CD14-positive monocyte (primary cell): ENCODE data around the gene VWA1. TPM values are rescaled to one million over a fixed set of nuclear protein-coding genes. Genes with fewer than 3 reads are reported as not detected.

Experiments used
- DNase-seq, 3 donors: peaks; one replicate each; pipeline ENCODE4 v3.0.0-alpha.2; 2011 to 2022
- H2AFZ ChIP-seq: 2 replicates; pipeline ENCODE4 v1.6.0; 2012; ENCODE audit warnings: mild to moderate bottlenecking, low read depth, low read length, inconsistent platforms; ENCODE audit not compliant: insufficient read depth, poor library complexity, severe bottlenecking
- H3K27ac ChIP-seq, 2 donors: 1 replicate in 1 of 2; 2 replicates in 1 of 2; pipeline ENCODE4 v1.5.1; 2012 to 2013; ENCODE audit warnings: low read length in 2 of 2, control low read depth in 1 of 2, inconsistent platforms in 1 of 2, low read depth in 1 of 2, mild to moderate bottlenecking in 1 of 2
- H3K27me3 ChIP-seq, 2 donors: one replicate each; pipeline versions ENCODE4 v1.6.0 to v1.6.1; 2011 to 2013; ENCODE audit warnings: low read length in 2 of 2; ENCODE audit not compliant: control insufficient read depth in 2 of 2, insufficient read depth in 2 of 2
- H3K36me3 ChIP-seq, 2 donors: replicated peaks in 1 of 2; 1 replicate in 1 of 2; 2 replicates in 1 of 2; pipeline versions ENCODE4 v1.5.1 to v1.6.1; 2012 to 2013; ENCODE audit warnings: low read length in 2 of 2, control low read depth in 1 of 2, inconsistent platforms in 1 of 2, mild to moderate bottlenecking in 1 of 2; ENCODE audit not compliant: insufficient read depth in 2 of 2, control insufficient read depth in 1 of 2
- H3K4me1 ChIP-seq, 2 donors: 1 replicate in 1 of 2; 2 replicates in 1 of 2; pipeline versions ENCODE4 v1.5.1 to v1.6.1; 2012 to 2013; ENCODE audit warnings: low read length in 2 of 2, control low read depth in 1 of 2, inconsistent platforms in 1 of 2, mild to moderate bottlenecking in 1 of 2, moderate library complexity in 1 of 2; ENCODE audit not compliant: insufficient read depth in 2 of 2, control insufficient read depth in 1 of 2
- H3K4me2 ChIP-seq: replicated peaks from 2 replicates; pipeline ENCODE3; 2012; ENCODE audit warnings: low read length, moderate library complexity, mild to moderate bottlenecking; ENCODE audit not compliant: poor library complexity, severe bottlenecking; ENCODE audit errors: extremely low read depth
- H3K4me3 ChIP-seq, 3 experiments: fragments of 200-600 bp in 1 of 3; sonication (generic) in 1 of 3; replicated peaks in 1 of 3; 1 replicate in 2 of 3; 2 replicates in 1 of 3; pipeline ENCODE4 v1.5.1; 2011 to 2013; ENCODE audit warnings: low read length in 3 of 3, mild to moderate bottlenecking in 3 of 3, control low read depth in 2 of 3, low read depth in 2 of 3, inconsistent platforms in 1 of 3, moderate library complexity in 1 of 3
- H3K79me2 ChIP-seq: 2 replicates; pipeline ENCODE4 v1.6.0; 2012; ENCODE audit warnings: mild to moderate bottlenecking, control low read depth, inconsistent platforms, low read length, moderate library complexity; ENCODE audit not compliant: insufficient read depth
- H3K9ac ChIP-seq: 2 replicates; pipeline ENCODE4 v1.6.0; 2017; ENCODE audit warnings: low read length, mild to moderate bottlenecking; ENCODE audit not compliant: insufficient read depth, poor library complexity, severe bottlenecking
- H3K9me3 ChIP-seq, 2 donors: replicated peaks in 1 of 2; 1 replicate in 1 of 2; 2 replicates in 1 of 2; pipeline versions ENCODE4 v1.5.1 to v1.6.1; 2012 to 2013; ENCODE audit warnings: low read length in 2 of 2, control low read depth in 1 of 2; ENCODE audit not compliant: control insufficient read depth in 1 of 2, insufficient read depth in 1 of 2
- H4K20me1 ChIP-seq: 2 replicates; pipeline ENCODE4 v1.6.0; 2012; ENCODE audit warnings: mild to moderate bottlenecking, low read length, control low read depth, moderate library complexity; ENCODE audit not compliant: insufficient read depth
- H3K27ac Mint-ChIP-seq, 7 donors: one replicate each; pipeline ENCODE4 v1.8.0; 2020; ENCODE audit warnings: mild to moderate bottlenecking in 7 of 7, mixed read lengths in 7 of 7, moderate library complexity in 6 of 7, inconsistent platforms in 2 of 7
- H3K27me3 Mint-ChIP-seq, 3 donors: one replicate each; pipeline ENCODE4 v1.8.0; 2021 to 2022; ENCODE audit warnings: low read depth in 3 of 3, mild to moderate bottlenecking in 3 of 3, mixed read lengths in 3 of 3, moderate library complexity in 3 of 3, inconsistent platforms in 1 of 3
- H3K36me3 Mint-ChIP-seq, 2 donors: one replicate each; pipeline ENCODE4 v1.8.0; 2020; ENCODE audit warnings: mixed read lengths in 2 of 2, inconsistent platforms in 1 of 2, mild to moderate bottlenecking in 1 of 2
- H3K4me1 Mint-ChIP-seq: one replicate; pipeline ENCODE4 v1.8.0; 2020; ENCODE audit warnings: mild to moderate bottlenecking, mixed read lengths
- H3K4me3 Mint-ChIP-seq, 2 donors: one replicate each; pipeline ENCODE4 v1.8.0; 2020; ENCODE audit warnings: mild to moderate bottlenecking in 2 of 2, mixed read lengths in 2 of 2, moderate library complexity in 1 of 2
- H3K9me3 Mint-ChIP-seq, 7 donors: one replicate each; pipeline ENCODE4 v1.8.0; 2020 to 2022; ENCODE audit warnings: mixed read lengths in 7 of 7, mild to moderate bottlenecking in 6 of 7, moderate library complexity in 6 of 7, inconsistent platforms in 2 of 7
- CTCF ChIP-seq: fragments of 200-600 bp; IDR thresholded peaks from one replicate; pipeline ENCODE4 v1.8.0; 2022; ENCODE audit warnings: antibody characterized with exemption, mild to moderate bottlenecking
- WGBS: methylation state at CpG from one replicate; pipeline ENCODE4 v1.1.5; 2013; ENCODE audit warnings: missing lambda C conversion rate; ENCODE audit not compliant: insufficient coverage; 5-methylcytosine and 5-hydroxymethylcytosine counted together
- intact Hi-C, 2 donors: fragments of 100-400 bp; cut with micrococcal nuclease; formaldehyde crosslinking; loops; one replicate each; pipeline versions ENCODE4 v1.15.0 to v1.15.1; 2023
- polyA plus RNA-seq, 3 donors: library from polyadenylated mRNA; depleted of rRNA in 1 of 3; unstranded in 2 of 3; stranded (reverse) in 1 of 3; fragments of 300-500 nt in 2 of 3; fragments of >200 nt in 1 of 3; fragmentation: Illumina TruSeq in 2 of 3; gene quantifications; 1 replicate in 2 of 3; 2 replicates in 1 of 3; pipeline ENCODE4 v1.2.3, GENCODE V29; 2012 to 2021

Gene VWA1
- polyA plus RNA-seq, 3 donors, result not detected

- Histone ChIP-seq H3K4me2 (no peak overlapping the region), H3K4me3 (no peak overlapping the region), H3K27ac (no peak overlapping the region), H3K9me3 (peaks cover 0 to 6% of the 10 kb centered on the region in 2 donors), H3K79me2 (no peaks in the 10 kb centered on the region), H3K36me3 (no peaks in the 10 kb centered on the region), H3K27me3 (peaks cover 19 to 43% of the 10 kb centered on the region in 2 donors), H3K9ac (no peak overlapping the region), H2AFZ (no peak overlapping the region), H4K20me1 (no peaks in the 10 kb centered on the region), H3K4me1 (peaks cover 8 to 18% of the 10 kb centered on the region in 2 donors)
- Mint-ChIP-seq H3K36me3 (peaks cover 1 to 2% of the 10 kb centered on the region in 2 donors), H3K27ac (no peak overlapping the region), H3K4me3 (no peak overlapping the region), H3K4me1 (peaks cover 12% of the 10 kb centered on the region), H3K9me3 (peaks cover 0 to 8% (median 0%) of the 10 kb centered on the region in 7 donors), H3K27me3 (peaks cover 27 to 65% (median 36%) of the 10 kb centered on the region in 3 donors)
- TF ChIP-seq CTCF, result no peak
- 54% methylated on average over 11 of the region's 11 CpGs for WGBS
- no peak for DNase-seq
- intact Hi-C loops, result no loop called here
Measured at GRCh38 chr1:1437904-1438376, 2.5 kb downstream of the VWA1 start.

- Histone ChIP-seq H3K36me3 (no peaks in the 10 kb centered on the region), H3K9ac (no peak overlapping the region), H3K4me3 (no peak overlapping the region), H3K4me2 (no peak overlapping the region), H3K4me1 (peaks cover 8 to 18% of the 10 kb centered on the region in 2 donors), H4K20me1 (no peaks in the 10 kb centered on the region), H3K27ac (no peak overlapping the region), H2AFZ (no peak overlapping the region), H3K27me3 (peaks cover 19 to 35% of the 10 kb centered on the region in 2 donors), H3K79me2 (no peaks in the 10 kb centered on the region), H3K9me3 (no peaks in the 10 kb centered on the region)
- 92% methylated on average over 44 of the region's 45 CpGs for WGBS
- TF ChIP-seq CTCF, result no peak
- DNase-seq, result no peak
- Mint-ChIP-seq H3K27me3 (peaks cover 20 to 58% (median 31%) of the 10 kb centered on the region in 3 donors), H3K4me3 (peak overlapping the region in 1 of 2 donors; percentile 39), H3K9me3 (peaks cover 0 to 8% (median 0%) of the 10 kb centered on the region in 7 donors), H3K4me1 (peaks cover 12% of the 10 kb centered on the region), H3K36me3 (peaks cover 1 to 2% of the 10 kb centered on the region in 2 donors), H3K27ac (peak overlapping the region in 1 of 7 donors; percentile 14)
- intact Hi-C loops, result no loop called here
Measured at GRCh38 chr1:1438531-1439381, 3.3 kb downstream of the VWA1 start.
